Glutamatergic neuron (in vitro differentiated cells): Measurements from ENCODE around the gene C4orf51. TPM values are rescaled to one million over a fixed set of nuclear protein-coding genes. Genes with fewer than 3 reads are reported as not detected.

Experiments
- DNase-seq: peaks from one replicate; pipeline ENCODE4 v3.0.0; 2022
- H3K27ac Mint-ChIP-seq: one replicate; pipeline ENCODE4 v1.8.0; 2020; ENCODE audit warnings: mild to moderate bottlenecking, mixed read lengths, inconsistent platforms; ENCODE audit not compliant: unreplicated experiment
- H3K27me3 Mint-ChIP-seq: one replicate; pipeline ENCODE4 v1.8.0; 2020; ENCODE audit warnings: mild to moderate bottlenecking, moderate library complexity, mixed read lengths, inconsistent platforms; ENCODE audit not compliant: unreplicated experiment
- H3K36me3 Mint-ChIP-seq: one replicate; pipeline ENCODE4 v1.8.0; 2020; ENCODE audit warnings: mild to moderate bottlenecking, mixed read lengths, inconsistent platforms; ENCODE audit not compliant: unreplicated experiment
- H3K4me1 Mint-ChIP-seq: one replicate; pipeline ENCODE4 v1.8.0; 2020; ENCODE audit warnings: mild to moderate bottlenecking, low read depth, mixed read lengths, inconsistent platforms; ENCODE audit not compliant: unreplicated experiment
- H3K4me3 Mint-ChIP-seq: one replicate; pipeline ENCODE4 v1.8.0; 2020; ENCODE audit warnings: mild to moderate bottlenecking, mixed read lengths, inconsistent platforms; ENCODE audit not compliant: unreplicated experiment
- H3K9me3 Mint-ChIP-seq: one replicate; pipeline ENCODE4 v1.8.0; 2020; ENCODE audit warnings: mild to moderate bottlenecking, moderate library complexity, mixed read lengths, inconsistent platforms; ENCODE audit not compliant: unreplicated experiment
- CTCF ChIP-seq: fragments of 200-600 bp; sonication (generic); IDR thresholded peaks from one replicate; pipeline ENCODE4 v1.5.0; 2021; ENCODE audit not compliant: partially characterized antibody, unreplicated experiment
- total RNA-seq: library from RNA; stranded (reverse); fragmentation: NEBNext Ultra II Directional; extraction: Animal tissue kit (Norgen Biotek cat#: 25700); gene quantifications from one replicate; pipeline ENCODE4 v1.2.1, GENCODE V29; 2021; ENCODE audit not compliant: unreplicated experiment

The C4orf51 gene
- total RNA-seq, 1 donor from 2014 or later = not detected

GRCh38 chr4:145766273-145766672 lies 86.3 kb downstream of the C4orf51 start:
- H3K27ac Mint-ChIP-seq = peak overlapping the region; percentile 31
- peaks cover 8% of the 10 kb centered on the region for H3K9me3 Mint-ChIP-seq
- H3K4me1 Mint-ChIP-seq = peaks cover 1% of the 10 kb centered on the region

GRCh38 chr4:145769450-145770037 lies 89.6 kb downstream of the C4orf51 start:
- H3K27ac Mint-ChIP-seq = no peak overlapping the region
- no peak for TF ChIP-seq CTCF
- peaks cover 7% of the 10 kb centered on the region for H3K9me3 Mint-ChIP-seq
- no peak for DNase-seq
- H3K4me3 Mint-ChIP-seq = no peak overlapping the region
- peaks cover 2% of the 10 kb centered on the region for H3K27me3 Mint-ChIP-seq
- peaks cover 19% of the 10 kb centered on the region for H3K36me3 Mint-ChIP-seq
- peaks cover 1% of the 10 kb centered on the region for H3K4me1 Mint-ChIP-seq

More at GRCh38 chr4:145766273-145766672, 86.3 kb downstream of the C4orf51 start:
- peaks cover 5% of the 10 kb centered on the region for H3K27me3 Mint-ChIP-seq
- H3K4me3 Mint-ChIP-seq = no peak overlapping the region
- TF ChIP-seq CTCF = no peak
- H3K36me3 Mint-ChIP-seq = peaks cover 26% of the 10 kb centered on the region
- DNase-seq = no peak

- H3K36me3 Mint-ChIP-seq = peaks cover 17% of the 10 kb centered on the region
- H3K27ac Mint-ChIP-seq = no peak overlapping the region
Observed at GRCh38 chr4:145770124-145770523, 90.2 kb downstream of the C4orf51 start.

GRCh38 chr4:145772347-145772746 lies 92.4 kb downstream of the C4orf51 start:
- DNase-seq = no peak
- Mint-ChIP-seq H3K4me3 (no peak overlapping the region), H3K9me3 (peaks cover 2% of the 10 kb centered on the region), H3K4me1 (no peaks in the 10 kb centered on the region), H3K27me3 (peaks cover 2% of the 10 kb centered on the region), H3K36me3 (peaks cover 5% of the 10 kb centered on the region), H3K27ac (no peak overlapping the region)
- no peak for TF ChIP-seq CTCF

More at GRCh38 chr4:145770124-145770523, 90.2 kb downstream of the C4orf51 start:
- peaks cover 7% of the 10 kb centered on the region for H3K9me3 Mint-ChIP-seq
- H3K4me3 Mint-ChIP-seq = no peak overlapping the region
- H3K4me1 Mint-ChIP-seq = no peaks in the 10 kb centered on the region
- no peak for DNase-seq
- peaks cover 2% of the 10 kb centered on the region for H3K27me3 Mint-ChIP-seq
- no peak for TF ChIP-seq CTCF

- DNase-seq = no peak
- Mint-ChIP-seq H3K9me3 (peaks cover 2% of the 10 kb centered on the region), H3K27ac (no peak overlapping the region), H3K4me1 (no peaks in the 10 kb centered on the region), H3K4me3 (no peak overlapping the region), H3K27me3 (peaks cover 2% of the 10 kb centered on the region), H3K36me3 (no peaks in the 10 kb centered on the region)
- no peak for TF ChIP-seq CTCF
Observed at GRCh38 chr4:145773581-145774234, 93.8 kb downstream of the C4orf51 start.
